Esophagus squamous epithelium (tissue), 4 donors: Measurements from ENCODE around the gene CISH.

Source experiments
- CTCF ChIP-seq, 6 experiments: fragments of 450-650 bp in 4 of 6; fragments of 200-600 bp in 2 of 6; sonication (generic) in 2 of 6; IDR thresholded peaks; one replicate each; pipeline ENCODE4 v1.5.1; 2016 to 2019; ENCODE audit warnings: antibody characterized with exemption in 6 of 6, mild to moderate bottlenecking in 4 of 6, moderate library complexity in 4 of 6
- POLR2A ChIP-seq, 4 donors: fragments of 450-650 bp; IDR thresholded peaks; one replicate each; pipeline ENCODE4 v1.6.1; 2017; ENCODE audit warnings: antibody characterized with exemption in 4 of 4, mild to moderate bottlenecking in 4 of 4, moderate library complexity in 3 of 4

- TF ChIP-seq CTCF (IDR thresholded peaks at IDR 0.05) (no peak), POLR2A (IDR thresholded peaks at IDR 0.05) (no peak)
These were observed 51.9 kb downstream of the CISH start for GRCh38 chr3:50559702-50560101.
